Measurements from ENCODE around the gene XIAP.
"Not testable (repeated sequence)": the region's sequence is repeated elsewhere in the genome, so short reads cannot be mapped to it uniquely, and the experiment has no call there.

XIAP gene

DNA sequence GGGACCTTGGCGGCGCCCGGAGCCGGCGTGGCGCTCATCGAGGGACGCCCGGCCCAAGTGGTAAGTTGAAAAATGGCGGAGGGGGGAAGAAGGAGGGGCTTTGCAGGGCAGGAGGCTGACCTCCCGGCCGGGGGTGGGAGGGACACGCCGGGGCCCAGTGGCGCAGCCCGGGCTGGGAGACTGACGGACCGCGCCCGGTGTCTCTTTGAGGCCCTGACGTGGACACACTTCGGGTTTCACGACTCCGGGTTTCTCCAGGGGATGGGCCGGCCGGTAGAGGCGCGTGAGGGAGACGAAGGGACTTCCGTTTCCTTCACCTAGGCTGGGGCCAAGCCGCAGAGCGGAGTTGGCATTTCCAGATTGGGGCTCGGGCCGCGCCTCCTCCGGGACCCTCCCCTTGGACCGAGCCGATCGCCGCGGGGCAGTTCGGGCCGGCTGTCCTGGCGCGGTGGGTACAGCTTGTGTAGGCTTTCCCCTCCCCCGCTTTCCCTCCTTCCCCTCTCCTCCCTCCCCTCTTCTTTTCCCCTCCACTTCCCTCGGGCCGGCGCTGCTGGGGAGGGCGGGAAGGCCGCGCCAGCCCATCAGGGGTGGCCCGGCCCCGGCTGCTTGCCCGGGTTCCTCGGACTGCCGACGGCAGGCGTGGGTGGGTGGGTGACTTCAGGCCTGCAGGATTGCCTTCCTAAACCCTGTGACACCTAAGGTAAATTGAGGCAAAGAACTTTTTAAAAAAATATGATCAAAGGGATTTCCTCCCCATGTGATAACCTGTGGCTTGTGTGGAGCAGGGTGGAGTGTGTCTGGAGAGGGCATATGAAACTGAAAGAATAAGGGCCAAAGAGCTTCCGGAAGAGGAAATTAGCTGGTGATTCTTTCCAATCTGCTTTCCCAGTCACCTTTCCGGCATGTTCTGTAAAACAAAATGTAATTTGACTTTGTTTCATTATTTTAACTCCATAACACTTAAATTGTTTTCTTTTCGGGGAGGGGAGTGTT, at the start of gene XIAP:
Gene XIAP (plus strand): TSS at position 208 of the 993 bp plus-strand sequence. CDS start 25,610 bp downstream, outside the sequence.
- peak; percentile 56 to 88 for DNase-seq (ENCODE audit: low read depth in 1 of 2, low spot score in 1 of 2)
- in situ Hi-C loops (cut with HindIII; ENCODE audit: low pct_unique_long_range_greater_than_20kb, low sequenced_read_pairs) = no loop called here
- TF ChIP-seq JUND (IDR thresholded peaks at IDR 0.05; ENCODE audit: low read depth) = no peak

DNA sequence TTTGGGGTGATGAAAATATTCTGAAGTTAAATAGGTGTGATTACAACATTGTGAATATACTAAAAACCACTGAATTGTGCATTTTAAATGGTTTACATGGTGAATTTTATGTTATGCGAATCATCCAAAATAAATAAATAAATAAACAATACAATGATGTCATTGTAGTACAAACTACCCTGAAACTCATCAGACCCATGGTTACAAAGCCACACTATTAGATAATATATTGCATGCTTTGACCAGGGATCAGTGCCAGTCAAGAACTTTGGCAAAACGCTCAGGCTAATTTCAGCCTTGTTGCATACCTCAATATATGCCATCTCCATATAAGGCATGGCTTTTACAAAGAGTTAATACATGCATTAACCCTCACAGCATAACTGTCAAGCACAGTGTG, 45.5 kb upstream of the XIAP start:
- in situ Hi-C loops (cut with HindIII; ENCODE audit: low pct_unique_long_range_greater_than_20kb, low sequenced_read_pairs) = no loop called here
- TF ChIP-seq JUND (IDR thresholded peaks at IDR 0.05; ENCODE audit: low read depth) = no peak
- DNase-seq (ENCODE audit: low read depth in 1 of 2, low spot score in 1 of 2) = no peak

DNA sequence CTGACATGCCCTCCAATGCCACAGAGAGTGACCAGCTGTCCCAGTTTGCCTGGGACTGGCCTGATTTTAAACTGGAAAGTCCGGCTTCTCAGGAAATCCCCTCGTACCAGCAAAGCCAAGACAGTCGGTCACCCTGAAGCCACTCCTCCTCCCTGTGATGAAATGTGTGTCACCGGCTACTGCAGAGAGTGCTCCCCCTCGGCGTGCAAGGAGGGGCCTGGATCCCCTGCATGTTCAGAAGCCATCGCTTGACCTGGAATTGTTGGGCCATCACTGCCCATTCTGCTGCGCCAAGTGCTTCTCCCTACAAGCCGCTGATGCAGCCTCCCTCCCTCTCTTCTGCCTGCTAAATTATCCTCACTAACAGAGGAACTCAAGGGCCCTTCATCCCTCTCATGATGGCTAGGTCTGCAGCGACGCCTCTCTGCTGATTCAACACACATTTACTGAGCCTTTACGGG, 44.9 kb upstream of the XIAP start:
- peak in 1 of 2 experiments; percentile 46 for DNase-seq (ENCODE audit: low read depth in 1 of 2, low spot score in 1 of 2)
- in situ Hi-C loops (cut with HindIII; ENCODE audit: low pct_unique_long_range_greater_than_20kb, low sequenced_read_pairs) = not testable (repeated sequence)

DNA sequence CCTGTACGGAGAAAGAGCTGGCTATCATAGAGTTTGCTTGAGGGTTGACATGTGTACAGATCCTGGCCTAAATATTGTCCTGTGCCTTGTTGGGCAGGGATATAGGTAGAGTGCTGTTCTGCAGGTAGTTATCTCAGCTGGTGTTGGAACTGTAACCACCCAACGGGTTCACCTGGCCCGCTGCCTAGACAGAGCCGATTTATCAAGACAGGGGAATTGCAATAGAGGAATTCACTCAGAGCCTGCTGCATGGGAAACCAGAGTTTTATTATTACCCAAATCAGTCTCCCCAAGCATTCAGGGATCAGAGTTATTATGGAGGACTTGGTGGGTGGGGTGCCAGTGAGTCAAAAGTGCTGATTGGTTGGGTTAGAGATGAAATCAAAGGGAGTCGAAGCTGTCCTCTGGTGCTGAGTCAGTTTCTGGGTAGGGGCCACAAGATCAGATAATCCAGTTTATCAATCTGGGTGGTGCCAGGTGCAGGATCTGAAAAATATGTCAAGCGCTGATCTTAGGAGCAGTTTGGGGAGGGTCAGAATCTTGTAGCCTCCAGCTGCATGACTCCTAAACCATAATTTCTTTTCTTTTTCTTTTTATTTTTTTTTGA, 42.5 kb upstream of the XIAP start:
- no peak for DNase-seq (ENCODE audit: low read depth in 1 of 2, low spot score in 1 of 2)
- in situ Hi-C loops (cut with HindIII; ENCODE audit: low pct_unique_long_range_greater_than_20kb, low sequenced_read_pairs) = no loop called here
- TF ChIP-seq JUND (IDR thresholded peaks at IDR 0.05; ENCODE audit: low read depth) = no peak

DNA sequence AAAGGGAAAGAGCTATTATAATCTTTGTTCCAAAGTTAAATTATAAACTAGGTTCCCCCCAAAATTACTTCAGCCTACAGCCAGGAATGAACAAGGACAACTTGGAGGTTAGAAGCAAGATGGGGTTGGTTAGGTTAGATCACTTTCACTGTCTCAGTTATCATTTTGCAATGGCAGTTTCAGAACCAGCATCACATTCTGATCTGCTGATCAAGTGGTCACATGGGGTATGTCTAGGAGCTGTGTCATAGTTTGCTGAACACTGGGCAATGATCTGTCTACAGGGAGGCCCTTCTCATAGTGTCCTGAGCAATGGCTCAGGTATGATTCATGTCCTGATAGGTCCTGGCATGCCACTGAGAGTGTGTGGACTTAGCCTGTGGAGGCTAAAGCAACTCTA, 41.6 kb upstream of the XIAP start:
- no peak for TF ChIP-seq JUND (IDR thresholded peaks at IDR 0.05; ENCODE audit: low read depth)
- DNase-seq (ENCODE audit: low read depth in 1 of 2, low spot score in 1 of 2) = no peak
- in situ Hi-C loops (cut with HindIII; ENCODE audit: low pct_unique_long_range_greater_than_20kb, low sequenced_read_pairs) = no loop called here

DNA sequence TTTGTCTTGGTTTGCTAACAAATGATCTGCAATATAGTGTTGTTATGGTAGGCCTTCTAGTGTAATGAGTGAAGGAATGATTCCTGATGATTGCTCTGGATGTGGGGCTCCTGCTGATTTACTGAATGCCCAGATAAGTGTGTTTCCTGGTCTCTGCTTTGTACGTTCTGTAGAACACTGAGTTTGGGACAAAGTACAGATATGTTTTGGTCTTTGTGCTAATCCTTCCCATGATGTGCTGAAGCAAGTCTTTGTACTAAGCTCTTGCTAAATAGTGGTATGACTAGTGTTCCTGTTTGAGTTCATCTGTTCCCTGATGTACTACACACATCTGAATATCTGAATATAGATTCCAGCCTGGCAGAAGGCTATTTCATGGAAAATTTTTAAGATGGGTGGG, 36.9 kb upstream of the XIAP start:
- TF ChIP-seq JUND (IDR thresholded peaks at IDR 0.05; ENCODE audit: low read depth) = no peak
- in situ Hi-C loops (cut with HindIII; ENCODE audit: low pct_unique_long_range_greater_than_20kb, low sequenced_read_pairs) = no loop called here
- no peak for DNase-seq (ENCODE audit: low read depth in 1 of 2, low spot score in 1 of 2)

DNA sequence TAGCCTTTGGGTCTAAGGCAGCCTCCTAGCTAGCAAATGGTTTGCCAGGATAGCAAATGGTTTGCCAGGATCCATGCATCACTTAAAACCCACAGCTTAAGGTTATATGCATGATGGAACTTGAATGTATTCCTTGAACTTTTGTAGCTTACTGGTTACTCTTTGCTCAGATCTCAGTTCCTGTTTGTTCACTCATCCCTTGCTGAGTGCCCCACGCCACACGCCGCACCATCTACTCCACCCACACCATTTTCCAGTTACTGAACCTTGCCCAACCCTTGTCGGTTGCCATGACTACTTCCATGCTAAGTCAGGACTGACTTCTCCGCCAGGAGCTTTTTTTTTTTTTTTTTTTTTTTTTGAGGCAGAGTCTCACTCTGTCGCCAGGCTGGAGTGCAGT, 29.5 kb upstream of the XIAP start:
- DNase-seq (ENCODE audit: low read depth in 1 of 2, low spot score in 1 of 2) = no peak
- in situ Hi-C loops (cut with HindIII; ENCODE audit: low pct_unique_long_range_greater_than_20kb, low sequenced_read_pairs) = no loop called here
- TF ChIP-seq JUND (IDR thresholded peaks at IDR 0.05; ENCODE audit: low read depth) = no peak

DNA sequence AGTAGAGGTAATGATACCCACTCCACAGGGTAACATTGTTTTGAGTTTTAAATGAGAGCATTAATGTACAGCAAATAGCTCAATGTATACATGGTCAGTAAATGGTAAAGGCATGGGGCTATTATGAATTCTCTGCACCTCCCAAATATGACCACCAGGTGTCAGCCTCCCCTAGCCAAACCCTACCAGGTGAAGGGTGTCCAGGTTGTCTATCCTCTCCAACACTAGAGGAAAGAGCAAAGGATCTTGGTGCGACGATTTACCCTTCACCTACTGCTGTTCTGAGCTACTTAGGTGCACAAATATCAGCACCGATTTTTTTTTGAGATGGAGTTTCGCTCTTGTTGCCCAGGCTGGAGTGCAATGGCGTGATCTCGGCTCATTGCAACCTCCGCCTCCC, 26.5 kb upstream of the XIAP start:
- DNase-seq (ENCODE audit: low read depth in 1 of 2, low spot score in 1 of 2) = peak; percentile 21 to 66
- TF ChIP-seq JUND (IDR thresholded peaks at IDR 0.05; ENCODE audit: low read depth) = no peak
- in situ Hi-C loops (cut with HindIII; ENCODE audit: low pct_unique_long_range_greater_than_20kb, low sequenced_read_pairs) = no loop called here

DNA sequence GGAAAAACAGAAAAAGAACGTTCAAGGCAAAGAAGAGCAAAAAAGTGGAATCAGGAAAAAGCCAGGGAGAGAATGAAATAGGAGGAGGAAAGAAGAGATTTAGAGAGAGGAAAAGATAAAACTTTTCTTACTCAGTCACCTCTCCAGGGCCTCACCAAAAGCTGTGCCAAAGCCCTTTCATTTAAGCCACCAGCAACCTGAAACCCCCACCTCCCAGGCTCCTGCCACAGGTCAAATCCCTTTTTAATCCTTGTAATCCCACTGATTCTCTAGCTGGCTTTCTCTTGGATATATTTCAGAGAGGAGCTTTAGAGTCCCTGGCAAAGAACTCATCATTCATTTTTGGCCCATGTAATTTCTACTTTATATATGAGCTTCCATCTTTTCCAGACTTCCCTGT, 25.7 kb upstream of the XIAP start:
- no peak for TF ChIP-seq JUND (IDR thresholded peaks at IDR 0.05; ENCODE audit: low read depth)
- in situ Hi-C loops (cut with HindIII; ENCODE audit: low pct_unique_long_range_greater_than_20kb, low sequenced_read_pairs) = no loop called here
- no peak for DNase-seq (ENCODE audit: low read depth in 1 of 2, low spot score in 1 of 2)

DNA sequence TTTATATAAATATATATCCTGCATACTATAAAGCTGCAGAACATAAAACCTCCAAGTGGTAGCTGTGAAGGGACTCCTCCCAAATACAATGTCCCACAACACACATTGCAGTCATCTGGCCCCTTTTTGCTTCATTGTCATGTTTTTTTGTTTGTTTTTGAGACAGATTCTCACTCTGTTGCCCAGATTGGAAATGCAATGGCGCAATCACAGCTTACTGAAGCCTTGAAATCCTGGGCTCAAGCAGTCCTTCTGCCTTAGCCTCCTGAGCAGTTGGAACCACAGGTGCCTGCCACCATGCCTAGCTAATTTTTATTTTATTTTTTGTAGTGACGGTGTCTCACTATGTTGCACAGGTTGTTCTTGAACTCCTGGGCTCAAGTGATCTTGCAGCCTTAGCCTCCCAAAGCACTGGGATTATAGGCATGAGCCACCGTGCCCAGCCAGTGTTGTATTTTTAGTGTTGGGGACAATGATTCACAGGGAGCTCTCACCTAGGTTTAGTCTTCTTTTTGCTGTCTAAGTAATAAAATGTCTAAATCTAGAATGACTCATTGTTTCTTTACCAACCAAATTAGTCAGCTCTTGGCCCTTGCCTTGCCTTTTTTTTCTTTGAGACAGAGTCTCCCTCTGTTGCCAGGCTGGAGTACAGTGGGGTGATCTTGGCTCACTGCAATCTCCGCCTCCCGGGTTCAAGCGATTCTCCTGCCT, 24.0 kb upstream of the XIAP start:
- DNase-seq (ENCODE audit: low read depth in 1 of 2, low spot score in 1 of 2) = no peak
- no peak for TF ChIP-seq JUND (IDR thresholded peaks at IDR 0.05; ENCODE audit: low read depth)
- in situ Hi-C loops (cut with HindIII; ENCODE audit: low pct_unique_long_range_greater_than_20kb, low sequenced_read_pairs) = no loop called here

DNA sequence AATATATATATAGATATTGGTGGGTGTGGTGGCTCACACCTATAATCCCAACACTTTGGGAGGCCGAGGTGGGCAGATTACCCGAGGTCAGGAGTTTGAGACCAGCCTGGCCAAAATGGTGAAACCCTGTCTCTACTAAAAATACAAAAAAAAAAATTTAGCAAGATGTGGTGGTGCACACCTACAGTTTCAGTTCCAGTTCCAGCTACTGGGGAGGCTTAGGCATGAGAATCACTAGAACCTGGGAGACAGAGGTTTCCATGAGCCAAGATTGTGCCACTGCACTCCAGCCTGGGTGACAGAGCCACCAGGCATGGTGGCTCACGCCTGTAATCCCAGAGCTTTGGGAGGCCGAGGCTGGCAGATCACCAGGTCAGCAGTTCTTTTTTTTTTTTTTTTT, 14.7 kb upstream of the XIAP start:
- in situ Hi-C loops (cut with HindIII; ENCODE audit: low pct_unique_long_range_greater_than_20kb, low sequenced_read_pairs); DNase-seq (ENCODE audit: low read depth in 1 of 2, low spot score in 1 of 2): not testable (repeated sequence)

DNA sequence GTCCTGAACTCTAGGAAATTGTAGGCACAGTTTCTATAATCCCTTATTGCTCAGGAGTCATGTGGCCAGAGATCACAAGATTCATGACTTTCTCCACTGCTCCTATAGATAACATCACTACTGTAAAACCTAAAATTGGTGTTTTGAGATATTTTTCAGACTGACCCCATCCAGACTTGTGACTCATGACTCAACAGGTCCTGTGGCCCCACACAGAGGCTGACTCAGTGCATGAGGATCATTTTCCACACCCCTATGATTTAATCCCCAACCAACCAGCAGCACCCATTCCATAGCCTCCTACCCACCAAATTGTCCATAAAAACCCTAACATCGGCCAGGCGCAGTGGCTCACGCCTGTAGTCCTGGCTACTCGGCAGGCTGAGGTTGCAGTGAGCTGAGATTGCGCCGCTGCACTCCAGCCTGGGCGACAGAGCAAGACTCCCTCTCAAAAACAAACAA, 13.2 kb upstream of the XIAP start:
- no peak for DNase-seq (ENCODE audit: low read depth in 1 of 2, low spot score in 1 of 2)
- in situ Hi-C loops (cut with HindIII; ENCODE audit: low pct_unique_long_range_greater_than_20kb, low sequenced_read_pairs) = no loop called here

DNA sequence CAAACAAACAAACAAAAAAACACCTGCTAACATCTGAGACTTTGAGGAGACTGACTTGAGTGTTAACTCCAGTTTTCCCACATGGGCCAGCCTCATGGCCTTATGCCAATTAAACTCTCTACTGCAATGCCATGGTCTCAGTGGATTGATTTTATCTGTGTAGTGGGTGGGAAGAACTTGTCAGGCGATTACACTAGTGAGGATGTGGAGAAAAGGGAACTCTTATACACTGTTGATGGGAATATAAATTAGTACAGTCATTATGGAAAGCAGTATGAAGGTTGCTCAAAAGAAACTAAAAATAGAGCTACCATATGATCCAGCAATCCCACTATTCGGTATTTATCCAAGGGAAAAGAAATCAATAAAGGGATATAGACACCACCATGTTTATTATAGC, 12.8 kb upstream of the XIAP start:
- DNase-seq (ENCODE audit: low read depth in 1 of 2, low spot score in 1 of 2) = no peak
- in situ Hi-C loops (cut with HindIII; ENCODE audit: low pct_unique_long_range_greater_than_20kb, low sequenced_read_pairs) = no loop called here
- no peak for TF ChIP-seq JUND (IDR thresholded peaks at IDR 0.05; ENCODE audit: low read depth)

More for the DNA sequence above, 13.2 kb upstream of the XIAP start:
- no peak for TF ChIP-seq JUND (IDR thresholded peaks at IDR 0.05; ENCODE audit: low read depth)

Data from T47D (cell line).